Tibial nerve (tissue), 4 donors: ENCODE data around the gene SIK2. TPM values are rescaled to one million over a fixed set of nuclear protein-coding genes. Genes with fewer than 3 reads are reported as not detected.
A peak's percentile ranks its signal among the peaks of the same experiment; 100 is the strongest.

ENCODE experiments used
- DNase-seq, 2 donors: peaks; one replicate each; pipeline ENCODE4 v3.0.0-alpha.2; 2019; ENCODE audit warnings: low spot score in 2 of 2
- H3K27ac ChIP-seq, 4 donors: fragments of 200-600 bp; sonication (generic) in 3 of 4; one replicate each; pipeline ENCODE4 v1.5.1; 2017 to 2019; ENCODE audit warnings: mild to moderate bottlenecking in 1 of 4
- H3K27me3 ChIP-seq, 2 donors: fragments of 200-600 bp; sonication (generic) in 1 of 2; one replicate each; pipeline versions ENCODE4 v1.5.1 to v1.6.0; 2017 to 2019
- H3K36me3 ChIP-seq, 3 donors: fragments of 200-600 bp; sonication (generic); one replicate each; pipeline ENCODE4 v1.5.1; 2018 to 2019
- H3K4me1 ChIP-seq, 4 donors: fragments of 200-600 bp; sonication (generic) in 3 of 4; one replicate each; pipeline ENCODE4 v1.5.1; 2017 to 2019
- H3K4me3 ChIP-seq, 4 donors: fragments of 200-600 bp; sonication (generic) in 3 of 4; one replicate each; pipeline ENCODE4 v1.5.1; 2017 to 2019; ENCODE audit warnings: mild to moderate bottlenecking in 1 of 4, moderate library complexity in 1 of 4
- H3K9me3 ChIP-seq, 4 donors: fragments of 200-600 bp; sonication (generic) in 3 of 4; one replicate each; pipeline ENCODE4 v1.5.1; 2017 to 2019
- CTCF ChIP-seq, 5 experiments: fragments of 200-600 bp in 3 of 5; fragments of 450-650 bp in 2 of 5; sonication (generic) in 3 of 5; IDR thresholded peaks; one replicate each; pipeline ENCODE4 v1.5.1; 2016 to 2019; ENCODE audit warnings: antibody characterized with exemption in 5 of 5, mild to moderate bottlenecking in 3 of 5, moderate library complexity in 2 of 5
- EP300 ChIP-seq, 2 donors: sonication (generic); formaldehyde crosslinking; IDR thresholded peaks; one replicate each; pipeline ENCODE4 v1.6.1; 2017; ENCODE audit warnings: antibody characterized with exemption in 2 of 2, mild to moderate bottlenecking in 1 of 2
- POLR2A ChIP-seq, 2 donors: fragments of 450-650 bp; IDR thresholded peaks; one replicate each; pipeline ENCODE4 v1.6.1; 2017; ENCODE audit warnings: antibody characterized with exemption in 2 of 2, mild to moderate bottlenecking in 2 of 2, moderate library complexity in 2 of 2
- WGBS, 2 donors: methylation state at CpG; one replicate each; pipeline ENCODE4 v1.1.5; 2018; 5-methylcytosine and 5-hydroxymethylcytosine counted together
- total RNA-seq, 4 donors: library from RNA; depleted of rRNA; stranded (reverse); fragments of >200 nt; gene quantifications; one replicate each; pipeline ENCODE4 v1.1.0, GENCODE V29; 2016

Gene SIK2
- total RNA-seq, 4 donors from 2014 or later = 19.7 to 27.6 (median 24.1) TPM

- no peak for DNase-seq
- H3K9me3 ChIP-seq = no peaks in the 10 kb centered on the region
- peaks cover 0 to 18% (median 0%) of the 10 kb centered on the region in 4 donors for H3K4me1 ChIP-seq
- 24 to 32% methylated on average over 1 of the region's 1 CpG for WGBS, 2 donors
- H3K36me3 ChIP-seq = no peaks in the 10 kb centered on the region
- H3K4me3 ChIP-seq = peak overlapping the region in 1 of 4 donors; percentile 22
- TF ChIP-seq EP300 (IDR thresholded peaks at IDR 0.05) (no peak), CTCF (IDR thresholded peaks at IDR 0.05) (no peak), POLR2A (IDR thresholded peaks at IDR 0.05) (no peak)
- peak overlapping the region in 2 of 4 donors; percentile 45 to 52 for H3K27ac ChIP-seq
- H3K27me3 ChIP-seq = no peaks in the 10 kb centered on the region
Observed at GRCh38 chr11:111598148-111598547, 4.1 kb upstream of the SIK2 start.

GRCh38 chr11:111598559-111598958 lies 3.7 kb upstream of the SIK2 start:
- DNase-seq = no peak
- H3K27ac ChIP-seq = peak overlapping the region in 2 of 4 donors; percentile 45 to 52
- H3K36me3 ChIP-seq = no peaks in the 10 kb centered on the region
- TF ChIP-seq EP300 (IDR thresholded peaks at IDR 0.05) (no peak), POLR2A (IDR thresholded peaks at IDR 0.05) (no peak), CTCF (IDR thresholded peaks at IDR 0.05) (no peak)
- H3K4me3 ChIP-seq = no peak overlapping the region
- 34 to 46% methylated on average over 2 of the region's 2 CpGs for WGBS, 2 donors
- H3K9me3 ChIP-seq = no peaks in the 10 kb centered on the region
- H3K4me1 ChIP-seq = peaks cover 0 to 20% (median 1%) of the 10 kb centered on the region in 4 donors
- no peaks in the 10 kb centered on the region for H3K27me3 ChIP-seq

GRCh38 chr11:111601636-111601978 lies 642 bp upstream of the SIK2 start:
- H3K27me3 ChIP-seq = no peaks in the 10 kb centered on the region
- DNase-seq = no peak
- H3K4me1 ChIP-seq = peaks cover 0 to 51% (median 13%) of the 10 kb centered on the region in 4 donors
- peak overlapping the region; percentile 97 to 99 (median 98) for H3K27ac ChIP-seq
- TF ChIP-seq POLR2A (IDR thresholded peaks at IDR 0.05) = no peak
- TF ChIP-seq EP300 (IDR thresholded peaks at IDR 0.05) = no peak
- no peak for TF ChIP-seq CTCF (IDR thresholded peaks at IDR 0.05)
- 10 to 13% methylated on average over 9 of the region's 9 CpGs for WGBS, 2 donors
- peak overlapping the region; percentile 43 to 96 (median 79) for H3K4me3 ChIP-seq
- no peaks in the 10 kb centered on the region for H3K9me3 ChIP-seq
- no peaks in the 10 kb centered on the region for H3K36me3 ChIP-seq

- WGBS, 2 donors = 2 to 3% methylated on average over 23 to 31 of the region's 44 CpGs
- no peaks in the 10 kb centered on the region for H3K27me3 ChIP-seq
- peak in 1 of 2 donors; percentile 24 for DNase-seq
- no peaks in the 10 kb centered on the region for H3K36me3 ChIP-seq
- H3K27ac ChIP-seq = peak overlapping the region; percentile 97 to 99 (median 98)
- H3K4me3 ChIP-seq = peak overlapping the region; percentile 69 to 96 (median 81)
- no peaks in the 10 kb centered on the region for H3K9me3 ChIP-seq
- H3K4me1 ChIP-seq = peaks cover 0 to 62% (median 13%) of the 10 kb centered on the region in 4 donors
- TF ChIP-seq EP300 (IDR thresholded peaks at IDR 0.05) (peak in 1 of 2 donors; percentile 8), CTCF (IDR thresholded peaks at IDR 0.05) (no peak)
Observed at GRCh38 chr11:111602865-111603610, 789 bp downstream of the SIK2 start.

- no peak for DNase-seq
- TF ChIP-seq EP300 (IDR thresholded peaks at IDR 0.05) (no peak), POLR2A (IDR thresholded peaks at IDR 0.05) (no peak), CTCF (IDR thresholded peaks at IDR 0.05) (no peak)
- Histone ChIP-seq H3K27me3 (no peaks in the 10 kb centered on the region), H3K4me1 (peaks cover 0 to 57% (median 13%) of the 10 kb centered on the region in 4 donors), H3K9me3 (no peaks in the 10 kb centered on the region), H3K36me3 (no peaks in the 10 kb centered on the region), H3K4me3 (peak overlapping the region; percentile 69 to 96 (median 81)), H3K27ac (peak overlapping the region; percentile 97 to 99 (median 98))
- WGBS, 2 donors = 11 to 13% methylated on average over 7 of the region's 7 CpGs
Observed at GRCh38 chr11:111603611-111604130, 1.4 kb downstream of the SIK2 start.
